Transverse colon (tissue), 4 donors: ENCODE data around the gene RPRD2.

Experiments used
- CTCF ChIP-seq, 5 experiments: fragments of 200-600 bp in 3 of 5; fragments of 450-650 bp in 2 of 5; sonication (generic) in 3 of 5; IDR thresholded peaks; 1 replicate in 2 of 5; 2 replicates in 3 of 5; pipeline ENCODE4 v1.5.1; 2016 to 2017; ENCODE audit warnings: antibody characterized with exemption in 5 of 5, inconsistent platforms in 3 of 5, mild to moderate bottlenecking in 2 of 5, moderate library complexity in 1 of 5
- POLR2A ChIP-seq: fragments of 450-650 bp; IDR thresholded peaks from one replicate; pipeline ENCODE4 v1.6.1; 2016; ENCODE audit warnings: antibody characterized with exemption, mild to moderate bottlenecking, moderate library complexity
- POLR2AphosphoS5 ChIP-seq, 3 donors: sonication (generic); formaldehyde crosslinking; IDR thresholded peaks; one replicate each; pipeline ENCODE4 v1.6.1; 2016; ENCODE audit warnings: antibody characterized with exemption in 3 of 3

DNA sequence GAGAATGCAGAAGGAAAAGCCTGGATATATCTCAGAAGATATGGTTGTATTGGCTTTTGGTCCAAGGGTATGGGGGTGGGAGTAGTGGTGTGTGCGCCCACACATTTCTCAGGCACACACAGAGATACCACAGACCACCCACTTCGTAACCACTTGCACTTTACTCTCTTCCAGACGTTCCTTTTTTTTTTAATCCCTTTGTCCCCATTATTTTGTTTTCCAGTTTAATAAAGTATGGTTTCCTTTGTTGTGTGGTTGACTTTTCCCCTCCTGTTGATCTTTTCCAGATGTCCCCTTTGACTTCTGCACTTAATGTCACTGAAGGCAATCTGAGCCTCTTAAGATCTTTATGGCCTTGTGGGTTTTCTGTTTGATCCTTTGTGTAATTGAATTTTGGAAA lies 112.8 kb downstream of the RPRD2 start:
- TF ChIP-seq CTCF (IDR thresholded peaks at IDR 0.05): no peak
- TF ChIP-seq POLR2AphosphoS5 (IDR thresholded peaks at IDR 0.05): no peak
- no peak for TF ChIP-seq POLR2A
